ENCODE measurements around the gene ERFE. TPM values are rescaled to one million over a fixed set of nuclear protein-coding genes. Genes with fewer than 3 reads are reported as not detected.
A peak's percentile ranks its signal among the peaks of the same experiment; 100 is the strongest.

Gene ERFE
- polyA plus RNA-seq, 1 of the 3 experiments (the other 2 are of a cell fraction) = 1.3 TPM

- no peaks in the 10 kb centered on the region for H4K20me1 ChIP-seq (ENCODE audit: insufficient read depth)
- no peaks in the 10 kb centered on the region for H3K79me2 ChIP-seq (ENCODE audit: insufficient read depth)
- WGBS (ENCODE audit: low lambda C conversion rate) = 96% methylated on average over 6 of the region's 8 CpGs
- POLR2A ChIA-PET = no interaction called here
- TF ChIP-seq, protein P1, sequence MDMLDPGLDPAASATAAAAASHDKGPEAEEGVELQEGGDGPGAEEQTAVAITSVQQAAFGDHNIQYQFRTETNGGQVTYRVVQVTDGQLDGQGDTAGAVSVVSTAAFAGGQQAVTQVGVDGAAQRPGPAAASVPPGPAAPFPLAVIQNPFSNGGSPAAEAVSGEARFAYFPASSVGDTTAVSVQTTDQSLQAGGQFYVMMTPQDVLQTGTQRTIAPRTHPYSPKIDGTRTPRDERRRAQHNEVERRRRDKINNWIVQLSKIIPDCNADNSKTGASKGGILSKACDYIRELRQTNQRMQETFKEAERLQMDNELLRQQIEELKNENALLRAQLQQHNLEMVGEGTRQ (IDR thresholded peaks at IDR 0.05; ENCODE audit: borderline replicate concordance, low read depth, low read length) = no peak
- no peak for TF ChIP-seq REST (IDR thresholded peaks at IDR 0.05; ENCODE audit: low read depth, low read length)
- TF ChIP-seq, protein P2, sequence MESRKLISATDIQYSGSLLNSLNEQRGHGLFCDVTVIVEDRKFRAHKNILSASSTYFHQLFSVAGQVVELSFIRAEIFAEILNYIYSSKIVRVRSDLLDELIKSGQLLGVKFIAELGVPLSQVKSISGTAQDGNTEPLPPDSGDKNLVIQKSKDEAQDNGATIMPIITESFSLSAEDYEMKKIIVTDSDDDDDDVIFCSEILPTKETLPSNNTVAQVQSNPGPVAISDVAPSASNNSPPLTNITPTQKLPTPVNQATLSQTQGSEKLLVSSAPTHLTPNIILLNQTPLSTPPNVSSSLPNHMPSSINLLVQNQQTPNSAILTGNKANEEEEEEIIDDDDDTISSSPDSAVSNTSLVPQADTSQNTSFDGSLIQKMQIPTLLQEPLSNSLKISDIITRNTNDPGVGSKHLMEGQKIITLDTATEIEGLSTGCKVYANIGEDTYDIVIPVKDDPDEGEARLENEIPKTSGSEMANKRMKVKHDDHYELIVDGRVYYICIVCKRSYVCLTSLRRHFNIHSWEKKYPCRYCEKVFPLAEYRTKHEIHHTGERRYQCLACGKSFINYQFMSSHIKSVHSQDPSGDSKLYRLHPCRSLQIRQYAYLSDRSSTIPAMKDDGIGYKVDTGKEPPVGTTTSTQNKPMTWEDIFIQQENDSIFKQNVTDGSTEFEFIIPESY (IDR thresholded peaks at IDR 0.05; ENCODE audit: borderline replicate concordance, low read depth) = no peak
- TF ChIP-seq TAF1 (IDR thresholded peaks at IDR 0.05; ENCODE audit: borderline replicate concordance, low read depth, low read length) = no peak
- TF ChIP-seq MAX (IDR thresholded peaks at IDR 0.05; ENCODE audit: low read depth) = no peak
- no peak for TF ChIP-seq FOXM1 (IDR thresholded peaks at IDR 0.05; ENCODE audit: low read depth)
- TF ChIP-seq TCF12 (IDR thresholded peaks at IDR 0.05) = no peak
- no peak for TF ChIP-seq TEAD4 (IDR thresholded peaks at IDR 0.05; ENCODE audit: borderline replicate concordance, insufficient read depth)
- TF ChIP-seq CHD2 (IDR thresholded peaks at IDR 0.05; ENCODE audit: low read length, partially characterized antibody) = no peak
- TF ChIP-seq CTCF (IDR thresholded peaks at IDR 0.05) = no peak
- TF ChIP-seq POLR2AphosphoS5 (IDR thresholded peaks at IDR 0.05; ENCODE audit: low read depth, low read length) = no peak
- TF ChIP-seq RXRA (IDR thresholded peaks at IDR 0.05; ENCODE audit: borderline replicate concordance, low read depth) = no peak
- TF ChIP-seq RFX5 (IDR thresholded peaks at IDR 0.05; ENCODE audit: low read length) = no peak
- TF ChIP-seq EZH2phosphoT487 (IDR thresholded peaks at IDR 0.05; ENCODE audit: borderline replicate concordance, low read depth) = no peak
- TF ChIP-seq MXI1 (IDR thresholded peaks at IDR 0.05; ENCODE audit: low read depth, low read length) = no peak
- TF ChIP-seq SIN3A (IDR thresholded peaks at IDR 0.05; ENCODE audit: borderline replicate concordance, low read depth, low read length) = no peak
- H3K36me3 ChIP-seq (replicated peaks in 1 of 2; ENCODE audit: control insufficient read depth in 1 of 2, insufficient read depth in 2 of 2, low read length in 1 of 2) = peaks cover 0 to 19% of the 10 kb centered on the region in 2 experiments
- H3K4me3 ChIP-seq (ENCODE audit: low read depth in 2 of 2, low read length in 1 of 2) = no peak overlapping the region
- no peak overlapping the region for H3K9ac ChIP-seq
- DNase-seq = peak; percentile 21
- no peak overlapping the region for H2AFZ ChIP-seq (ENCODE audit: low read depth)
- no peaks in the 10 kb centered on the region for H3K27me3 ChIP-seq (ENCODE audit: insufficient read depth)
- no peak overlapping the region for H3K27ac ChIP-seq (ENCODE audit: low read depth in 2 of 2, low read length in 1 of 2)
- CTCF ChIA-PET = interaction anchor here (1.3 to 7.1 kb wide), 2 partner anchors 9 to 99 kb away, joined by 4 to 58 read pairs; no protein-coding TSS in a partner anchor
- no peaks in the 10 kb centered on the region for H3K9me2 ChIP-seq
- peaks cover 13% of the 10 kb centered on the region for H3F3A ChIP-seq (replicated peaks; ENCODE audit: insufficient read depth)
- no peak overlapping the region for H3K4me2 ChIP-seq
- H3K4me1 ChIP-seq (ENCODE audit: control insufficient read depth in 1 of 2, insufficient read depth in 2 of 2, low read depth in 1 of 2, low read length in 1 of 2) = peaks cover 0 to 17% of the 10 kb centered on the region in 2 experiments; a peak in 3 of 4 replicates
- no peaks in the 10 kb centered on the region for H3K9me3 ChIP-seq
Measured at GRCh38 chr2:238164906-238165287, 6.1 kb downstream of the ERFE start.
